ENCODE results near the gene MAFF. TPM values are rescaled to one million over a fixed set of nuclear protein-coding genes. Genes with fewer than 3 reads are reported as not detected.

MAFF gene
- total RNA-seq, 1 experiment from 2014 or later: 4.6 TPM

GRCh38 chr22:38181453-38182200 is 20.2 kb upstream of the MAFF start, which contains the start of gene PLA2G6 (continued):
- TF ChIP-seq E2F5 (CRISPR knock-in tag; IDR thresholded peaks at IDR 0.05) (peak; percentile 66; the same call in 1 of the 2 replicates), ZNF219 (CRISPR knock-in tag; IDR thresholded peaks at IDR 0.05; ENCODE audit: borderline replicate concordance) (no peak), SMAD3 (CRISPR knock-in tag; IDR thresholded peaks at IDR 0.05; ENCODE audit: borderline replicate concordance) (no peak), ZNF532 (CRISPR knock-in tag; IDR thresholded peaks at IDR 0.05; ENCODE audit: borderline replicate concordance) (no peak), ESRRA (CRISPR knock-in tag; IDR thresholded peaks at IDR 0.05; ENCODE audit: borderline replicate concordance) (no peak), ZNF138 (CRISPR knock-in tag; conservative IDR thresholded peaks at IDR 0.05) (no peak), ELF4 (CRISPR knock-in tag; IDR thresholded peaks at IDR 0.05; ENCODE audit: low read depth) (no peak), ZNF423 (CRISPR knock-in tag; IDR thresholded peaks at IDR 0.05) (no peak), ZNF671 (CRISPR knock-in tag; IDR thresholded peaks at IDR 0.05) (no peak), ZNF396 (CRISPR knock-in tag; IDR thresholded peaks at IDR 0.05; ENCODE audit: borderline replicate concordance) (no peak), CDX4 (CRISPR knock-in tag; IDR thresholded peaks at IDR 0.05; ENCODE audit: borderline replicate concordance) (no peak), ATF1 (CRISPR knock-in tag; IDR thresholded peaks at IDR 0.05) (no peak), JAZF1 (CRISPR knock-in tag; IDR thresholded peaks at IDR 0.05) (no peak), ZNF317 (CRISPR knock-in tag; IDR thresholded peaks at IDR 0.05; ENCODE audit: borderline replicate concordance, low read depth) (no peak), GRHL2 (CRISPR knock-in tag; IDR thresholded peaks at IDR 0.05; ENCODE audit: insufficient replicate concordance, severe bottlenecking) (no peak), PRDM15 (CRISPR knock-in tag; IDR thresholded peaks at IDR 0.05) (0 out of 2 replicates have a peak, but pooled peaks have one; percentile 13), E2F4 (CRISPR knock-in tag; IDR thresholded peaks at IDR 0.05; ENCODE audit: borderline replicate concordance, low read depth) (no peak), USF1 (CRISPR knock-in tag; IDR thresholded peaks at IDR 0.05) (peak; percentile 97), AR (CRISPR knock-in tag; IDR thresholded peaks at IDR 0.05) (no peak), TEAD1 (CRISPR knock-in tag; IDR thresholded peaks at IDR 0.05) (no peak)
